Measurements from ENCODE around the gene PTPRQ.

PTPRQ gene

GRCh38 chr12:80681287-80681686, 237.3 kb downstream of the PTPRQ start:
- Mint-ChIP-seq H3K9me3 (ENCODE audit: low read depth) (no peaks in the 10 kb centered on the region), H3K4me3 (no peak overlapping the region), H3K27me3 (no peaks in the 10 kb centered on the region), H3K27ac (no peak overlapping the region), H3K36me3 (no peaks in the 10 kb centered on the region), H3K4me1 (ENCODE audit: low read depth) (no peaks in the 10 kb centered on the region)

- no peaks in the 10 kb centered on the region for H3K9me3 Mint-ChIP-seq (ENCODE audit: low read depth)
- H3K4me1 Mint-ChIP-seq (ENCODE audit: low read depth), result no peaks in the 10 kb centered on the region
- no peaks in the 10 kb centered on the region for H3K36me3 Mint-ChIP-seq
- H3K4me3 Mint-ChIP-seq, result no peak overlapping the region
- H3K27me3 Mint-ChIP-seq, result no peaks in the 10 kb centered on the region
- H3K27ac Mint-ChIP-seq, result no peak overlapping the region
Measured at GRCh38 chr12:80681786-80682185, 237.8 kb downstream of the PTPRQ start.

DNA sequence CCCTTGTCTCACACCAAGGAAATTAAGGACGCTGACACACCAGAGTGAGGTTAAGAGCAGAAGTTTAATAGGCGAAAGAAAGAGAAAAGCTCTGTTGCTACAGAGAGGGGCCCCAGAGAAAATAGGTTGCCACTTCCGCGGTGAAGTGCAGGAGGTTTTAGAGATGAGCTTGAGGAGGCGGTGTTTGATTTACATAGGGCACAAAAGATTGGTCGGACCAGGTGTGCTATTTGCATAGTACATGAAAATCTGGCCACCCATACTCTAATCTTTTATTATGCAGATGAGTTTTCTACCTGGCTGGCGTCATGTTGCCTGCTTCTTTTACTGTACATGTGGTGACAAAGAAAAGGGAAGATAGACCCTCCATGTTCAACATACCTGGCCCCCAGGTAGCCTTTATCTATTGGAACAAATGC, 240.1 kb downstream of the PTPRQ start:
- Mint-ChIP-seq H3K27ac (no peak overlapping the region), H3K36me3 (no peaks in the 10 kb centered on the region), H3K4me3 (no peak overlapping the region), H3K27me3 (no peaks in the 10 kb centered on the region), H3K9me3 (ENCODE audit: low read depth) (no peaks in the 10 kb centered on the region), H3K4me1 (ENCODE audit: low read depth) (no peaks in the 10 kb centered on the region)

DNA sequence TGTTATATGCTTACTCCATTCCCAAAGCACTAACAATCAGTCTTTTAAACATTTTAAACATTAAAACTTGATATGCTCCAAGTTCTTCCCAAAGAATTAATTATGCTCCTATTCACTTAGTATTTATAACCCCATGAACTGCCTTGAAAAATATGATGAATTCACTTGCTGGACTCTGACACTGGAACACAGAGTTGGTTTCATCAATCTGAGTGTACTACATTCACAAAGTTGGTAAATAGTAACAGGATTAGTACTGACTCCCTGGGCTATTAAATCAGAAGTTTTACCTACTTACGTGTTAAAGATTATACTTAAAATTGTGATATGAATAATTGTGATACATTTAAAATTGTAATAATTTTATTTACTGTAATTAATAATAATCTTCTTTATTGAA, 246.1 kb downstream of the PTPRQ start:
- Mint-ChIP-seq H3K36me3 (no peaks in the 10 kb centered on the region), H3K9me3 (ENCODE audit: low read depth) (no peaks in the 10 kb centered on the region), H3K27me3 (no peaks in the 10 kb centered on the region), H3K4me1 (ENCODE audit: low read depth) (no peaks in the 10 kb centered on the region), H3K4me3 (no peak overlapping the region), H3K27ac (no peak overlapping the region)

- no peaks in the 10 kb centered on the region for H3K36me3 Mint-ChIP-seq
- no peaks in the 10 kb centered on the region for H3K27me3 Mint-ChIP-seq
- no peaks in the 10 kb centered on the region for H3K4me1 Mint-ChIP-seq (ENCODE audit: low read depth)
- no peaks in the 10 kb centered on the region for H3K9me3 Mint-ChIP-seq (ENCODE audit: low read depth)
- no peak overlapping the region for H3K27ac Mint-ChIP-seq
- no peak overlapping the region for H3K4me3 Mint-ChIP-seq
Measured at GRCh38 chr12:80690513-80690912, 246.5 kb downstream of the PTPRQ start.

DNA sequence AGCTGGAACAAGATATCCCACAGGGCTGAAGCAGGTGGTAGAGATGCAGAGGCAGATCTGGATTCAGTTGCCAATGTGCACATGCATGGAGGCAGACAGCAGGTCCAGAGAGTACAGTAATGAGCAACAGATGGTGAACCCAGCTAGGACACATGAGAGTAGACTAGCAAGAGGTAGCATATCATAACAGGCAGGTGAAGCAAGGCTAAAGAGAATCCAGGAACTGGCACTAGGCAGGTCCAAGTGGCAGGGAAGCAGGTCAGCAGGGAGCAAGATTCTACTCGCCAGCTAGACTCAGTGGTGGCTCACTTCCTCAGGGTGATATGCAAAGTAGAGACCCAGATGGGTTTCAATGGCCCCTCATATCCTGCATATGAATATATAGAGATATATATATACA, 248.1 kb downstream of the PTPRQ start:
- H3K27me3 Mint-ChIP-seq, result no peaks in the 10 kb centered on the region
- no peak overlapping the region for H3K27ac Mint-ChIP-seq
- no peak overlapping the region for H3K4me3 Mint-ChIP-seq
- H3K4me1 Mint-ChIP-seq (ENCODE audit: low read depth), result no peaks in the 10 kb centered on the region
- H3K36me3 Mint-ChIP-seq, result no peaks in the 10 kb centered on the region
- no peaks in the 10 kb centered on the region for H3K9me3 Mint-ChIP-seq (ENCODE audit: low read depth)

DNA sequence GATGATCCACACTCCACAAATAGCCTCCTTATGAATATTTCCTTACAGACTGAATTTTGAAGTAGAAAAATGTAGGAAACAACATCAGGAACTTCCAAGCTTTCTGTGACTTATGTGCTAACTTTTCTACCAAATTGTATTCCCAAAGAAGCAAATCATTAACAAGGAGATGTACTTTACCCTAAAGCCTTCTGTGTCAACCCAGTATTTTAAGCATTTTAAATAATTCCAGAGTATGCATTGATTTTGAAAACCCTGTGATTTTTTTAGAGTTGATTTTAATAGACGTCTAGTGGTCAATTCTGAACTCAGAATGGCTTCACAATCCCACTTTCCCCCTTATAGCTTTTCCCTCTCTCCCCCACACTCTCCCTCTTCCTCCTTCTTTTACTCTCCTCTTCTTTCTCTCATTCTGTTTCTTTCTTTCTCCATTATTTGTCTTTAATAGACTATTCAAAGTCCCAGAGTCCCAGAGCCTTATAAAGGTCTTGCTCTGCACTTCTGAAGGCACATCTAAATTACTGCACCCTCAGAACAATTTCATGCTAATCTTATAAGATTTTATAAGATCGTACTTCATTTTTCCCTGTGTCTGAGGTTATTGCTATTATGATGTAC, 253.3 kb downstream of the PTPRQ start:
- Mint-ChIP-seq H3K27ac (no peak overlapping the region), H3K9me3 (ENCODE audit: low read depth) (no peaks in the 10 kb centered on the region), H3K27me3 (no peaks in the 10 kb centered on the region), H3K4me3 (no peak overlapping the region), H3K36me3 (no peaks in the 10 kb centered on the region), H3K4me1 (ENCODE audit: low read depth) (no peaks in the 10 kb centered on the region)

- Mint-ChIP-seq H3K4me3 (no peak overlapping the region), H3K27me3 (no peaks in the 10 kb centered on the region), H3K27ac (no peak overlapping the region), H3K36me3 (no peaks in the 10 kb centered on the region), H3K9me3 (ENCODE audit: low read depth) (no peaks in the 10 kb centered on the region), H3K4me1 (ENCODE audit: low read depth) (no peaks in the 10 kb centered on the region)
Measured at GRCh38 chr12:80698256-80698655, 254.2 kb downstream of the PTPRQ start.

DNA sequence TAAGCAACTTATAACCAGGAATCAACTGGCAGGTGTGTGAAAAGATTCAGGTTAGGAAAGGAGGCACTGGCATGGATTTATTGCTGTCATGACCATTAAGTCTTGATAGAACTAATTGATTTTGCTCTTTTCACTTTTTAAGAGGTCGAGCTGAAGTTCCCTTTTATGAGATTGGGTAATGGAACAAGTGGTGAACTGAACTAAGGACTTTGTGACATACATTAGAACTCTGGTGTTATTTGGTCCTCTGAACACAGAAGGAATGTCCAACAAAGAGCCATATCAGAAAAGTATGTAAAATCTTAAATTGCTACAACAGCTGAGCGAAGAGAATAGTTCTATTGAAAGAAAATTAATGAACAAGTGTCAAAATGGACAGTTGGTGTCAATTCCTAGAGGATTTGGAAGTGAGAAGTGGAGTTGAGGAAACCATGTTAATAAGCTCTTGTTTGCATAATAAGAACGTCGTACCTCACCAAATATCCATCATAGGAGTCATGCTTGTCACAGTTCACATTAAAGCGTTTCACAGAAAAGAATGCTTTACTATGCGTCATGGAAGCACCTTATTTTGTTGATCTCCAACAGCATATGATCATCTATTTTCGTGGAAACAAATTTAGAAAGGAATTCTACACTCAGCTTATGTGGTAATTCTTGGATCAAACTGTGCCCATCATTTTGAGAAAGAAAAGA, 255.0 kb downstream of the PTPRQ start:
- Mint-ChIP-seq H3K4me1 (ENCODE audit: low read depth) (no peaks in the 10 kb centered on the region), H3K4me3 (no peak overlapping the region), H3K27me3 (no peaks in the 10 kb centered on the region), H3K9me3 (ENCODE audit: low read depth) (no peaks in the 10 kb centered on the region), H3K27ac (no peak overlapping the region), H3K36me3 (no peaks in the 10 kb centered on the region)

GRCh38 chr12:80700327-80700726, 256.3 kb downstream of the PTPRQ start:
- H3K4me1 Mint-ChIP-seq (ENCODE audit: low read depth), result no peaks in the 10 kb centered on the region
- H3K27ac Mint-ChIP-seq, result no peak overlapping the region
- no peak overlapping the region for H3K4me3 Mint-ChIP-seq
- H3K27me3 Mint-ChIP-seq, result peaks cover 1% of the 10 kb centered on the region
- no peaks in the 10 kb centered on the region for H3K36me3 Mint-ChIP-seq
- H3K9me3 Mint-ChIP-seq (ENCODE audit: low read depth), result no peaks in the 10 kb centered on the region

- peaks cover 3% of the 10 kb centered on the region for H3K9me3 Mint-ChIP-seq (ENCODE audit: low read depth)
- H3K4me3 Mint-ChIP-seq, result no peak overlapping the region
- no peaks in the 10 kb centered on the region for H3K36me3 Mint-ChIP-seq
- peaks cover 2% of the 10 kb centered on the region for H3K27me3 Mint-ChIP-seq
- no peaks in the 10 kb centered on the region for H3K4me1 Mint-ChIP-seq (ENCODE audit: low read depth)
- no peak overlapping the region for H3K27ac Mint-ChIP-seq
Measured at GRCh38 chr12:80701388-80701787, 257.4 kb downstream of the PTPRQ start.

DNA sequence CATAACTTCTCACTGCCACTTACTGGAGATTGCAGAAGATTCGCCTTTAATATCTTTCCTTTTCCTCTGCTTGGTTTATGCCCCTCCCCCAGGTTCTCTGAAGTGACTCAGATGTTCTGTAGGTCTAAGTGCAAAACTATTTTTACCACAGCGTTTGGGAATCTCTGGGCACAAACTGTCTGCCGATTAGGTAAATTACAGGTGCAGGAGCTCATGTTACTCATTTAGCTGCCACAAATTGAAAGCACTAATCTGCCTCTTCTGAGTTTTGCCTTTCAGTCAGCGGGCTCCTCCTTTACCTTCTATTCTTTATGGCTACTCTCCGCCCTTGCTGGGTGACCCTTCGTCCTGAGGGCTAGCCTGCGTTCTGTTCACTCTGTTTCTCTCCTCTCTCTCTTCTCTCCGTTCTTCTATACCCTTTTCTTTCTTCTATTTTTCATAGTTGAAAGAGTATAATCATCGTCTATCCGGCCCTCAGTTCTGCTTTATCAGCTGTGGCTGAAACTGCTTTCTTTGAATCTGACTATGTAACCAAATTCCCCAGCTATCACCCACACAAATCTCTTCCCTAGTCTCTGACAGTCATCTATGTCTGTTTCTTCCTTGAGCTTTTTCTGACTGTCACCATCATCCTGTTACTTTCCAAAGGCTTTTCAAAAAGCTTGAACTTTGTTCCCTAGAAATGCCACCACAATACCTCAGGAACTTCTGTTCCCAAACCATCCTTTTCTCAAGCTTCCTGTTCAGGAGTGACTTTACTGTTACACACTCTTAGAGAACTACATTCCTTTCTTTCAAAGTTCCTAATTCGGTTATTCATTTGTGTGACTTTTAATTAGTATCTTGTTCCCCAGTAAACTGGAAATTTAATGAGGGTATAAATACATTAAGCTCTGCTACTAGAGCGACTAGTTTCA, 259.1 kb downstream of the PTPRQ start:
- Mint-ChIP-seq H3K9me3 (ENCODE audit: low read depth) (peaks cover 3% of the 10 kb centered on the region), H3K4me3 (no peak overlapping the region), H3K27ac (no peak overlapping the region), H3K4me1 (ENCODE audit: low read depth) (no peaks in the 10 kb centered on the region), H3K36me3 (no peaks in the 10 kb centered on the region), H3K27me3 (peaks cover 8% of the 10 kb centered on the region)

- peaks cover 3% of the 10 kb centered on the region for H3K9me3 Mint-ChIP-seq (ENCODE audit: low read depth)
- H3K4me3 Mint-ChIP-seq, result no peak overlapping the region
Measured at GRCh38 chr12:80704420-80704819, 260.4 kb downstream of the PTPRQ start.

DNA sequence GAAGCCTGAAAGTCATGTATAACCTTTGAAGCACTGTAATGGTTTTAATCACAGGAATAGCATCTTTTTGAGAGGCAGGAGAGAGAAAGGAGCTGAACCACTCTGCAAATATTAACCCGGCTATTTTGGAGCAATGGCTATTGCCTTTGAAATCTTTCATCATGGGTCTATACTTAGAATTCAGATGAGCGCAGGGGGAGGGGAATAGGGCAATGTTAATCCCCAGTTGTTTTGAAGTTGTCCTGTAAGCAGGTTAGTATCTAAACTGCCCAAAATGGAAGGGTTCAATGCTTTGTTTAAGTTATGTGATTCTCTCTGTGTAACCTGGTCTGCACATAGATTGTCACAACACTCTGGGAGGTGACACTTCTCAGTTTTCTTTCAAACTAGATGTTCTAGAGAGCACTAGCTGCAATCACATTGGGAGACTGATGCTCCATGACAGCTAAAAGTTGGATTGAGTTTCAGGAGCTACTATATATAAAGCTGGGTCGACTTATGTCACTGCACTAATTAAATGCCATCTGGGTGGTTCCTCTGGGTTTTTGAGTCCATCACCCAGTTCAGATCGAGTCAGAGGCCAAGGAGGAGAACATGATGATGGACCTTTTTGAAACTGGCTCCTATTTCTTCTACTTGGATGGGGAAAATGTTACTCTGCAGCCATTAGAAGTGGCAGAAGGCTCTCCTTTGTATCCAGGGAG, 263.2 kb downstream of the PTPRQ start, which contains the start of gene MYF6:
TSS of gene MYF6 (plus strand) at position 509 of the 704 bp plus-strand sequence. CDS start at position 595, 86 bp downstream.
- Mint-ChIP-seq H3K4me1 (ENCODE audit: low read depth) (no peaks in the 10 kb centered on the region), H3K27me3 (peaks cover 31% of the 10 kb centered on the region), H3K27ac (no peak within 1 kb of the TSS), H3K9me3 (ENCODE audit: low read depth) (peaks cover 3% of the 10 kb centered on the region), H3K36me3 (no peaks in the 10 kb centered on the region), H3K4me3 (no peak within 1 kb of the TSS)

More at GRCh38 chr12:80704420-80704819, 260.4 kb downstream of the PTPRQ start:
- H3K4me1 Mint-ChIP-seq (ENCODE audit: low read depth), result no peaks in the 10 kb centered on the region
- H3K27me3 Mint-ChIP-seq, result peaks cover 17% of the 10 kb centered on the region
- H3K27ac Mint-ChIP-seq, result no peak overlapping the region
- H3K36me3 Mint-ChIP-seq, result no peaks in the 10 kb centered on the region

Measured in activated naive CD8-positive, alpha-beta T cell (primary cell).